GM19438 (cell line): Measurements from ENCODE around the gene ARSB.

ENCODE experiments used
- ATAC-seq: cut with Tn5 transposase; IDR thresholded peaks from one replicate; pipeline ENCODE4 v1.9.1; 2021; ENCODE audit warnings: low read depth; ENCODE audit not compliant: unreplicated experiment

ARSB gene

GRCh38 chr5:78985116-78985724 is at the start of gene ARSB:
Gene ARSB (minus strand): TSS chr5:78985310. CDS start chr5:78985248, 62 bp downstream.
- peak; percentile 34 for ATAC-seq

- ATAC-seq, result no peak
Measured at GRCh38 chr5:79032782-79033181, 47.7 kb upstream of the ARSB start.

- no peak for ATAC-seq
Measured at GRCh38 chr5:79032031-79032695, 47.1 kb upstream of the ARSB start.

- ATAC-seq, result no peak
Measured at GRCh38 chr5:79031485-79031867, 46.4 kb upstream of the ARSB start.

- no peak for ATAC-seq
Measured at GRCh38 chr5:79030663-79031484, 45.8 kb upstream of the ARSB start.

- ATAC-seq, result no peak
Measured at GRCh38 chr5:79025054-79025472, 40.0 kb upstream of the ARSB start.

- ATAC-seq, result no peak
Measured at GRCh38 chr5:79023947-79024346, 38.8 kb upstream of the ARSB start.

- no peak for ATAC-seq
Measured at GRCh38 chr5:79023348-79023747, 38.2 kb upstream of the ARSB start.

GRCh38 chr5:79022771-79023170 is 37.7 kb upstream of the ARSB start:
- no peak for ATAC-seq

GRCh38 chr5:79021753-79022152 is 36.6 kb upstream of the ARSB start:
- no peak for ATAC-seq

GRCh38 chr5:79020861-79021561 is 35.9 kb upstream of the ARSB start:
- ATAC-seq, result no peak

GRCh38 chr5:79014631-79015030 is 29.5 kb upstream of the ARSB start:
- ATAC-seq, result no peak

- no peak for ATAC-seq
Measured at GRCh38 chr5:79011869-79012268, 26.8 kb upstream of the ARSB start.

- ATAC-seq, result no peak
Measured at GRCh38 chr5:79011219-79011836, 26.2 kb upstream of the ARSB start.

- ATAC-seq, result no peak
Measured at GRCh38 chr5:79008362-79008761, 23.3 kb upstream of the ARSB start.

GRCh38 chr5:79007872-79008271 is 22.8 kb upstream of the ARSB start:
- ATAC-seq, result no peak

- ATAC-seq, result no peak
Measured at GRCh38 chr5:79005936-79006631, 21.0 kb upstream of the ARSB start.

GRCh38 chr5:79005151-79005550 is 20.0 kb upstream of the ARSB start:
- no peak for ATAC-seq

- ATAC-seq, result no peak
Measured at GRCh38 chr5:79002374-79002773, 17.3 kb upstream of the ARSB start.

GRCh38 chr5:79001471-79001870 is 16.4 kb upstream of the ARSB start:
- no peak for ATAC-seq
